ENCODE results near the gene PIK3CG.

GRCh38 chr7:106858618-106859532 is 6.2 kb upstream of the PIK3CG start:
- TF ChIP-seq EZH2 (IDR thresholded peaks at IDR 0.05; ENCODE audit: low read length, missing control alignments): no peak
- TF ChIP-seq CTCF (conservative IDR thresholded peaks at IDR 0.05 in 1 of 2, IDR thresholded peaks at IDR 0.05 in 1 of 2; ENCODE audit: low read depth in 1 of 2, low read length in 2 of 2): no peak

All from fibroblast of lung (primary cell).